ENCODE data around the gene DCLK1. TPM values are rescaled to one million over a fixed set of nuclear protein-coding genes. Genes with fewer than 3 reads are reported as not detected.

The DCLK1 gene
- total and polyA plus RNA-seq, 7 experiments from 2014 or later, result not detected

DNA sequence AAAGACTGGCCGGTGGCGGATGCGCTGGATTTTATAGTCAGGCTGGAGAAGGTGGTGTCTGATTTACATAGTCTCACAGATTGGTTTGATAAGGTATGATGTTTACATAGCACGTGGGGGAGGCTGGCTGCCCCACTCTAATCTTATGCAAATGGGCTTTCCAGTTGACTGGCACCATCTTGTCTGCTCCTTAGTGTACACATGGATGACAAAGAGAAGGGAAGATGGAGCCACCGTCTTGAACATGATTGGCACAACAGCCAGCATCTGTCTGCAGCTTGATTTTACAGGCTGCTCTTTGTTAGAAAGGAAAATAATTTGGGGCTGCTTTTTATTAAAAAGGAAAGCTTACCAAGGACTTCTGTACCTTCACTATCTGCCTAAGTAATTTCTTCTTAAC lies 389.5 kb downstream of the DCLK1 start:
- intact Hi-C loops (cut with micrococcal nuclease), result no loop called here
- POLR2A ChIA-PET, result no interaction called here
- H3K4me3 Mint-ChIP-seq, result no peak overlapping the region
- ATAC-seq (no peak), DNase-seq (no peak)
- Histone ChIP-seq H3K4me1 (ENCODE audit: control insufficient read depth in 2 of 2, insufficient read depth in 2 of 2, low read length in 2 of 2) (no peaks in the 10 kb centered on the region), H3K36me3 (ENCODE audit: control insufficient read depth in 2 of 3, insufficient read depth in 3 of 3, low read length in 3 of 3) (no peaks in the 10 kb centered on the region), H3K27ac (ENCODE audit: low read depth, low read length) (no peak overlapping the region), H3K4me3 (ENCODE audit: low read length) (no peak overlapping the region), H3K27me3 (ENCODE audit: control insufficient read depth in 2 of 2, insufficient read depth in 2 of 2, low read length in 2 of 2) (no peaks in the 10 kb centered on the region), H3K9me3 (ENCODE audit: control insufficient read depth in 2 of 3, low read length in 3 of 3) (no peaks in the 10 kb centered on the region)
- no peak overlapping the region for H3K27ac Mint-ChIP-seq
- peaks cover 0 to 20% (median 5%) of the 10 kb centered on the region in 11 donors for H3K9me3 Mint-ChIP-seq
- no peaks in the 10 kb centered on the region for H3K36me3 Mint-ChIP-seq
- no peaks in the 10 kb centered on the region for H3K4me1 Mint-ChIP-seq
- H3K27me3 Mint-ChIP-seq, result peaks cover 0 to 11% (median 0%) of the 10 kb centered on the region in 5 donors
- CTCF ChIA-PET, result no interaction called here

- no peak for DNase-seq
- Mint-ChIP-seq H3K27me3 (peaks cover 0 to 15% (median 6%) of the 10 kb centered on the region in 5 donors), H3K4me1 (no peaks in the 10 kb centered on the region), H3K4me3 (no peak overlapping the region), H3K27ac (no peak overlapping the region), H3K36me3 (no peaks in the 10 kb centered on the region), H3K9me3 (peaks cover 0 to 14% (median 4%) of the 10 kb centered on the region in 11 donors)
- H3K4me3 ChIP-seq (ENCODE audit: low read length), result no peak overlapping the region
- H3K36me3 ChIP-seq (ENCODE audit: control insufficient read depth in 2 of 3, insufficient read depth in 3 of 3, low read length in 3 of 3), result no peaks in the 10 kb centered on the region
- no peak for ATAC-seq
- ChIA-PET CTCF (no interaction called here), POLR2A (no interaction called here)
- no peaks in the 10 kb centered on the region for H3K4me1 ChIP-seq (ENCODE audit: control insufficient read depth in 2 of 2, insufficient read depth in 2 of 2, low read length in 2 of 2)
- H3K27me3 ChIP-seq (ENCODE audit: control insufficient read depth in 2 of 2, insufficient read depth in 2 of 2, low read length in 2 of 2), result no peaks in the 10 kb centered on the region
- intact Hi-C loops (cut with micrococcal nuclease), result no loop called here
- H3K27ac ChIP-seq (ENCODE audit: low read depth, low read length), result no peak overlapping the region
- H3K9me3 ChIP-seq (ENCODE audit: control insufficient read depth in 2 of 3, low read length in 3 of 3), result no peaks in the 10 kb centered on the region
Observed at GRCh38 chr13:35736876-35737275, 394.3 kb downstream of the DCLK1 start.

GRCh38 chr13:35733827-35734226 lies 397.4 kb downstream of the DCLK1 start:
- peaks cover 0 to 4% (median 0%) of the 10 kb centered on the region in 11 donors for H3K9me3 Mint-ChIP-seq
- intact Hi-C loops (cut with micrococcal nuclease), result no loop called here
- no peak overlapping the region for H3K4me3 Mint-ChIP-seq
- ChIA-PET CTCF (no interaction called here), POLR2A (no interaction called here)
- H3K27me3 Mint-ChIP-seq, result peaks cover 0 to 11% (median 1%) of the 10 kb centered on the region in 5 donors
- no peaks in the 10 kb centered on the region for H3K36me3 Mint-ChIP-seq
- Histone ChIP-seq H3K9me3 (ENCODE audit: control insufficient read depth in 2 of 3, low read length in 3 of 3) (no peaks in the 10 kb centered on the region), H3K27me3 (ENCODE audit: control insufficient read depth in 2 of 2, insufficient read depth in 2 of 2, low read length in 2 of 2) (no peaks in the 10 kb centered on the region), H3K4me3 (ENCODE audit: low read length) (no peak overlapping the region), H3K36me3 (ENCODE audit: control insufficient read depth in 2 of 3, insufficient read depth in 3 of 3, low read length in 3 of 3) (no peaks in the 10 kb centered on the region), H3K4me1 (ENCODE audit: control insufficient read depth in 2 of 2, insufficient read depth in 2 of 2, low read length in 2 of 2) (no peaks in the 10 kb centered on the region), H3K27ac (ENCODE audit: low read depth, low read length) (no peak overlapping the region)
- no peaks in the 10 kb centered on the region for H3K4me1 Mint-ChIP-seq
- no peak overlapping the region for H3K27ac Mint-ChIP-seq
- no peak for ATAC-seq
- no peak for DNase-seq

DNA sequence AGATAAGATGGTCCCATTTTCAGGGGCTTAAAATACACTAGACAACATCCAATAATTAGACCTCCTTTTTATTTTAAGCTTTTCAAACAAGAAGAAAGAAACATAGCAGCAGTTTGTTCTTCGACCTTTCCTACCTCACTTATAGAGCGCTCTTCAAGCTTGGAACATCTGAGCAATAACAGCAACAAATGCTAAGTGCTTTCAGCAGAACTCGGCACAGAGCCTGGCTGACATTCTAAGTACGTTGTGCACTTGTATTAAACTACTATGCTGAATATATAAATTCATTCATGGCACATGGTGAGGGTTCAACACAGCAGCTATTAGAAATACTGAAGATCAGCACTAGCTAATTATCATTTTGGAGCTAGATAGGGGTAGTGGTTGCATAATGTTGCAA lies 398.6 kb downstream of the DCLK1 start:
- Mint-ChIP-seq H3K27ac (no peak overlapping the region), H3K27me3 (peaks cover 0 to 11% (median 5%) of the 10 kb centered on the region in 5 donors), H3K4me3 (no peak overlapping the region), H3K9me3 (peaks cover 0 to 5% (median 0%) of the 10 kb centered on the region in 11 donors), H3K36me3 (no peaks in the 10 kb centered on the region), H3K4me1 (no peaks in the 10 kb centered on the region)
- POLR2A ChIA-PET, result no interaction called here
- CTCF ChIA-PET, result no interaction called here
- intact Hi-C loops (cut with micrococcal nuclease), result no loop called here
- no peak for ATAC-seq
- DNase-seq, result no peak
- no peaks in the 10 kb centered on the region for H3K9me3 ChIP-seq (ENCODE audit: control insufficient read depth in 2 of 3, low read length in 3 of 3)
- no peaks in the 10 kb centered on the region for H3K27me3 ChIP-seq (ENCODE audit: control insufficient read depth in 2 of 2, insufficient read depth in 2 of 2, low read length in 2 of 2)
- no peaks in the 10 kb centered on the region for H3K36me3 ChIP-seq (ENCODE audit: control insufficient read depth in 2 of 3, insufficient read depth in 3 of 3, low read length in 3 of 3)
- no peak overlapping the region for H3K4me3 ChIP-seq (ENCODE audit: low read length)
- no peaks in the 10 kb centered on the region for H3K4me1 ChIP-seq (ENCODE audit: control insufficient read depth in 2 of 2, insufficient read depth in 2 of 2, low read length in 2 of 2)
- H3K27ac ChIP-seq (ENCODE audit: low read depth, low read length), result no peak overlapping the region

- H3K9me3 ChIP-seq (ENCODE audit: control insufficient read depth in 2 of 3, low read length in 3 of 3), result no peaks in the 10 kb centered on the region
- H3K4me1 Mint-ChIP-seq, result no peaks in the 10 kb centered on the region
Observed at GRCh38 chr13:35731471-35731870, 399.7 kb downstream of the DCLK1 start.

GRCh38 chr13:35729926-35730627 lies 401.1 kb downstream of the DCLK1 start:
- peaks cover 0 to 5% (median 0%) of the 10 kb centered on the region in 11 donors for H3K9me3 Mint-ChIP-seq
- no peaks in the 10 kb centered on the region for H3K36me3 ChIP-seq (ENCODE audit: control insufficient read depth in 2 of 3, insufficient read depth in 3 of 3, low read length in 3 of 3)
- H3K9me3 ChIP-seq (ENCODE audit: control insufficient read depth in 2 of 3, low read length in 3 of 3), result no peaks in the 10 kb centered on the region
- H3K4me3 Mint-ChIP-seq, result no peak overlapping the region
- intact Hi-C loops (cut with micrococcal nuclease), result no loop called here
- no peaks in the 10 kb centered on the region for H3K4me1 Mint-ChIP-seq
- ChIA-PET CTCF (no interaction called here), POLR2A (no interaction called here)
- no peaks in the 10 kb centered on the region for H3K4me1 ChIP-seq (ENCODE audit: control insufficient read depth in 2 of 2, insufficient read depth in 2 of 2, low read length in 2 of 2)
- peaks cover 0 to 8% (median 5%) of the 10 kb centered on the region in 5 donors for H3K27me3 Mint-ChIP-seq
- no peak for DNase-seq
- H3K4me3 ChIP-seq (ENCODE audit: low read length), result no peak overlapping the region
- H3K36me3 Mint-ChIP-seq, result no peaks in the 10 kb centered on the region
- no peak overlapping the region for H3K27ac Mint-ChIP-seq
- H3K27me3 ChIP-seq (ENCODE audit: control insufficient read depth in 2 of 2, insufficient read depth in 2 of 2, low read length in 2 of 2), result no peaks in the 10 kb centered on the region
- H3K27ac ChIP-seq (ENCODE audit: low read depth, low read length), result no peak overlapping the region
- ATAC-seq, result peak; percentile 12

More at GRCh38 chr13:35731471-35731870, 399.7 kb downstream of the DCLK1 start:
- H3K27me3 ChIP-seq (ENCODE audit: control insufficient read depth in 2 of 2, insufficient read depth in 2 of 2, low read length in 2 of 2), result no peaks in the 10 kb centered on the region
- DNase-seq (no peak), ATAC-seq (no peak)
- no peak overlapping the region for H3K27ac ChIP-seq (ENCODE audit: low read depth, low read length)
- no peaks in the 10 kb centered on the region for H3K36me3 ChIP-seq (ENCODE audit: control insufficient read depth in 2 of 3, insufficient read depth in 3 of 3, low read length in 3 of 3)
- Mint-ChIP-seq H3K9me3 (peaks cover 0 to 5% (median 0%) of the 10 kb centered on the region in 11 donors), H3K27me3 (peaks cover 0 to 11% (median 5%) of the 10 kb centered on the region in 5 donors), H3K27ac (no peak overlapping the region), H3K36me3 (no peaks in the 10 kb centered on the region), H3K4me3 (no peak overlapping the region)
- ChIA-PET CTCF (no interaction called here), POLR2A (no interaction called here)
- intact Hi-C loops (cut with micrococcal nuclease), result no loop called here
- no peak overlapping the region for H3K4me3 ChIP-seq (ENCODE audit: low read length)
- no peaks in the 10 kb centered on the region for H3K4me1 ChIP-seq (ENCODE audit: control insufficient read depth in 2 of 2, insufficient read depth in 2 of 2, low read length in 2 of 2)

DNA sequence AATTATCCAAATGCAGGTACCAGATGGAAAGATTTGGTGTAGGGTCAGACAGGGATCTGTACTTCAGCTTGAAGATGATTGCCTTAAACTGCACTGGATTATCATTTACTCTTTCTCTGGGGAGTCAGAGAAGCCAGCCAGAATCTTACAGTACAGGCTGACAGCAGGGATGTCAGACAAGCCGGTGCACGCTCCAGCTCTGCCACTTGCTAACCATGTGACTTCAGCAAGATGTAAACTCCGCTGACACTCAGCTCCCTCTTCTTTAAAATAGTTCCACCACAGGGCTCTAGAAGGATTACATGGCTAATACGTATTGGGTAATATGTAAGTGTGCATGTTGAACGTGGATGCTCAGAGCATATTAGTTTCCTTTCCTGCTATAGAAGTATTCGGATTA lies 403.3 kb downstream of the DCLK1 start:
- ATAC-seq (no peak), DNase-seq (no peak)
- POLR2A ChIA-PET, result no interaction called here
- H3K27ac Mint-ChIP-seq, result no peak overlapping the region
- H3K27me3 Mint-ChIP-seq, result peaks cover 3 to 5% (median 3%) of the 10 kb centered on the region in 5 donors
- intact Hi-C loops (cut with micrococcal nuclease), result no loop called here
- H3K36me3 Mint-ChIP-seq, result no peaks in the 10 kb centered on the region
- H3K9me3 Mint-ChIP-seq, result peaks cover 0 to 5% (median 0%) of the 10 kb centered on the region in 11 donors
- H3K4me1 ChIP-seq (ENCODE audit: control insufficient read depth in 2 of 2, insufficient read depth in 2 of 2, low read length in 2 of 2), result no peaks in the 10 kb centered on the region
- H3K4me1 Mint-ChIP-seq, result no peaks in the 10 kb centered on the region
- H3K9me3 ChIP-seq (ENCODE audit: control insufficient read depth in 2 of 3, low read length in 3 of 3), result no peaks in the 10 kb centered on the region
- H3K36me3 ChIP-seq (ENCODE audit: control insufficient read depth in 2 of 3, insufficient read depth in 3 of 3, low read length in 3 of 3), result no peaks in the 10 kb centered on the region
- no peak overlapping the region for H3K4me3 Mint-ChIP-seq
- no peaks in the 10 kb centered on the region for H3K27me3 ChIP-seq (ENCODE audit: control insufficient read depth in 2 of 2, insufficient read depth in 2 of 2, low read length in 2 of 2)
- H3K4me3 ChIP-seq (ENCODE audit: low read length), result no peak overlapping the region
- CTCF ChIA-PET, result no interaction called here
- no peak overlapping the region for H3K27ac ChIP-seq (ENCODE audit: low read depth, low read length)
